ENCODE measurements around the gene SCUBE1. TPM values are rescaled to one million over a fixed set of nuclear protein-coding genes. Genes with fewer than 3 reads are reported as not detected.

The SCUBE1 gene
- total RNA-seq, 4 donors from 2014 or later = 33.3 to 109 (median 66.3) TPM

- no peak overlapping the region for H3K27ac ChIP-seq (replicated peaks in 1 of 4)
- WGBS = 94% methylated on average over 13 of the region's 16 CpGs
- intact Hi-C loops (cut with DNase I) = no loop called here
These were observed 93.2 kb downstream of the SCUBE1 start for GRCh38 chr22:43249789-43250471.

GRCh38 chr22:43247546-43248260, 95.5 kb downstream of the SCUBE1 start:
- Histone ChIP-seq H3K27ac (replicated peaks in 1 of 4) (no peak overlapping the region), H3K9me3 (no peaks in the 10 kb centered on the region), H3K27me3 (no peaks in the 10 kb centered on the region), H3K4me3 (no peak overlapping the region), H3K36me3 (peaks cover 0 to 18% (median 5%) of the 10 kb centered on the region in 4 donors), H3K4me1 (no peaks in the 10 kb centered on the region)
- intact Hi-C loops (cut with DNase I) = no loop called here
- DNase-seq (ENCODE audit: extremely low spot score) = no peak
- 84% methylated on average over 9 of the region's 10 CpGs for WGBS
- no peak for TF ChIP-seq POLR2A (IDR thresholded peaks at IDR 0.05; ENCODE audit: low read depth)
- TF ChIP-seq POLR2AphosphoS5 (IDR thresholded peaks at IDR 0.05) = no peak
- TF ChIP-seq CTCF (IDR thresholded peaks at IDR 0.05) = no peak
- no peak for TF ChIP-seq EP300 (IDR thresholded peaks at IDR 0.05)

More at GRCh38 chr22:43249789-43250471, 93.2 kb downstream of the SCUBE1 start:
- Histone ChIP-seq H3K27me3 (no peaks in the 10 kb centered on the region), H3K4me1 (no peaks in the 10 kb centered on the region), H3K4me3 (no peak overlapping the region), H3K9me3 (no peaks in the 10 kb centered on the region), H3K36me3 (peaks cover 0 to 22% (median 7%) of the 10 kb centered on the region in 4 donors)
- no peak for TF ChIP-seq POLR2AphosphoS5 (IDR thresholded peaks at IDR 0.05)
- no peak for DNase-seq (ENCODE audit: extremely low spot score)

- no CpG with 5 or more reads among the region's 4 CpGs for WGBS
- TF ChIP-seq POLR2AphosphoS5 (IDR thresholded peaks at IDR 0.05) (no peak), POLR2A (IDR thresholded peaks at IDR 0.05; ENCODE audit: low read depth) (no peak), EP300 (IDR thresholded peaks at IDR 0.05) (no peak), CTCF (IDR thresholded peaks at IDR 0.05) (no peak)
- Histone ChIP-seq H3K4me1 (no peaks in the 10 kb centered on the region), H3K27ac (replicated peaks in 1 of 4) (no peak overlapping the region), H3K27me3 (no peaks in the 10 kb centered on the region), H3K4me3 (no peak overlapping the region), H3K9me3 (no peaks in the 10 kb centered on the region), H3K36me3 (peaks cover 0 to 12% (median 3%) of the 10 kb centered on the region in 4 donors)
- DNase-seq (ENCODE audit: extremely low spot score) = no peak
- intact Hi-C loops (cut with DNase I) = no loop called here
These were observed 97.0 kb downstream of the SCUBE1 start for GRCh38 chr22:43246188-43246587.

- no peak for TF ChIP-seq CTCF (IDR thresholded peaks at IDR 0.05)
- no peak for TF ChIP-seq POLR2A (IDR thresholded peaks at IDR 0.05; ENCODE audit: low read depth)
- TF ChIP-seq EP300 (IDR thresholded peaks at IDR 0.05) = no peak
- no peak for TF ChIP-seq POLR2AphosphoS5 (IDR thresholded peaks at IDR 0.05)
- no peak overlapping the region for H3K4me3 ChIP-seq
- no peaks in the 10 kb centered on the region for H3K27me3 ChIP-seq
- H3K9me3 ChIP-seq = no peaks in the 10 kb centered on the region
- no peak overlapping the region for H3K27ac ChIP-seq (replicated peaks in 1 of 4)
- no peak for DNase-seq (ENCODE audit: extremely low spot score)
- no peaks in the 10 kb centered on the region for H3K4me1 ChIP-seq
- peaks cover 0 to 7% (median 1%) of the 10 kb centered on the region in 4 donors for H3K36me3 ChIP-seq
- 89% methylated on average over 10 of the region's 10 CpGs for WGBS
- intact Hi-C loops (cut with DNase I) = no loop called here
These were observed 97.5 kb downstream of the SCUBE1 start for GRCh38 chr22:43245717-43246116.

GRCh38 chr22:43244803-43245527, 98.2 kb downstream of the SCUBE1 start:
- H3K9me3 ChIP-seq = no peaks in the 10 kb centered on the region
- no peak for TF ChIP-seq POLR2A (IDR thresholded peaks at IDR 0.05; ENCODE audit: low read depth)
- TF ChIP-seq POLR2AphosphoS5 (IDR thresholded peaks at IDR 0.05) = no peak
- TF ChIP-seq EP300 (IDR thresholded peaks at IDR 0.05) = no peak
- TF ChIP-seq CTCF (IDR thresholded peaks at IDR 0.05) = no peak
- no peak overlapping the region for H3K4me3 ChIP-seq
- H3K4me1 ChIP-seq = peaks cover 0 to 5% (median 4%) of the 10 kb centered on the region in 4 donors
- WGBS = 86% methylated on average over 8 of the region's 24 CpGs
- intact Hi-C loops (cut with DNase I) = no loop called here
- peaks cover 0 to 4% (median 1%) of the 10 kb centered on the region in 4 donors for H3K36me3 ChIP-seq
- no peaks in the 10 kb centered on the region for H3K27me3 ChIP-seq
- no peak overlapping the region for H3K27ac ChIP-seq (replicated peaks in 1 of 4)
- DNase-seq (ENCODE audit: extremely low spot score) = no peak
